22Rv1 (cell line): ENCODE results near the gene SLIT1.

ENCODE experiments used
- H3K27ac ChIP-seq: fragments of 450-650 bp; 2 replicates; pipeline ENCODE4 v1.5.1; 2017
- CTCF ChIP-seq: fragments of 450-650 bp; IDR thresholded peaks from 2 replicates; pipeline ENCODE4 v1.5.1; 2017; ENCODE audit warnings: mild to moderate bottlenecking
- ZFX ChIP-seq: fragments of 450-650 bp; IDR thresholded peaks from 2 replicates; pipeline ENCODE4 v1.6.1; 2017; ENCODE audit warnings: antibody characterized with exemption, borderline replicate concordance

SLIT1 gene

DNA sequence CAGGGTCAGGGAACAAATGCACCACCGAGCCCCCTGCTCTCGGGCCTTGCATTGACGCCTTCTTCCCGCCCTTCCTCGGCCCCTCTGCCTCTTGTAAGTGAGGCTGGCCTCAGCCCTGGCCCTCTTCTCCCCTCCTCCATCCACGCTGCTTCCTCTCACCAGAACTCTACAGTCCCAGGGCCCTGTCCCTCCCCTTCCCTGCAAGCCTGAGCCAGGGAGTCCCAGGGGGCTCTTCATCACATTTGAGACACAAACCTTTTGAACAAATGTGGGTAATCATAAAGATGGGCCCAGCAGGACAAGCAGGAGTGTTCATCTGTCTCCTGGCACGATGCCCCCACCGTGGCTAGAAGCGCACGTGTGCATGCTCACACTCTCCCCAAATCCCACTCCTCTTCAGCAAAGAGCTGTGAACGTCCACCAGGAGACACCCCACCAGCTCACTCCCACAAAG, 57.7 kb downstream of the SLIT1 start:
- TF ChIP-seq CTCF (no peak), ZFX (no peak)

DNA sequence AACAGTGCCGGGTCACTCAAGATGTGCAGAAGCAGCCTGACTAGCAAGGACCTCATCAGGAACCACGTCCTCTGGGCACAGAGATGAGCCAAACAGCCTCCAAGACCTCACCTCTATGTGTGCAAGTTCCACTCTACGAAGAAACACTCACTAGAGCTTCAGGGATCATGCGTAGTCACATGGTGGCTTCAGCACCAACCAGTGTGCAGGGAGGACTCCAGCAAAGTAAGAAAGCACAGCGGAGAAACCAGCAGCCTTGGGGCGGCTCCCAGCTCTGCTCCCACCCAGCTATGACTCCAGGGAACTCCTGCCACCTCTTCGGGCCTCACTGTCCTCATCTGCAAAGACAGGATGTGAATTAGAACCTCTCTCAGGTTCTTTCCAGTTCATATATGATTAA, 58.2 kb downstream of the SLIT1 start:
- TF ChIP-seq ZFX = no peak
- no peak for TF ChIP-seq CTCF
- H3K27ac ChIP-seq = no peak overlapping the region

More for the DNA sequence above, 57.7 kb downstream of the SLIT1 start:
- no peak overlapping the region for H3K27ac ChIP-seq

DNA sequence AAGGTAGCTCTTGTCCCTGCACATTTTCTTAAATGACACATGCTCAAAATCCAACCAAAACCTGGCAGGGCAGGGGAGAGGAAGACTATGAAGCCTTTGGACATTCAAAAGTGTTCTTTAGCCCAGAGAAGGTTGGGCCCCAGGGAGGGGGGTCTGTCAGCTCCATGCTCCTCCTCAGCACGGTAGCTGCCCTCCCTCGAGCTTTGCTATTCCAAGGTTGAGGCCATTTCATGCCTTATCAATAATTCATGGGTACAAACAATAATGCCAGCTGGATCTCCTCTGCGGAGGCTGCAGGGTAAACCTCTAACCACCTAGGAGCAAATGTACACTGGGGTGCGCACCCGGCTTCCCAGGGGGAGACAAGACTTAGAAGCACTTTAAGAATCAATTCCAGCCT, 61.5 kb downstream of the SLIT1 start:
- TF ChIP-seq CTCF (no peak), ZFX (no peak)

DNA sequence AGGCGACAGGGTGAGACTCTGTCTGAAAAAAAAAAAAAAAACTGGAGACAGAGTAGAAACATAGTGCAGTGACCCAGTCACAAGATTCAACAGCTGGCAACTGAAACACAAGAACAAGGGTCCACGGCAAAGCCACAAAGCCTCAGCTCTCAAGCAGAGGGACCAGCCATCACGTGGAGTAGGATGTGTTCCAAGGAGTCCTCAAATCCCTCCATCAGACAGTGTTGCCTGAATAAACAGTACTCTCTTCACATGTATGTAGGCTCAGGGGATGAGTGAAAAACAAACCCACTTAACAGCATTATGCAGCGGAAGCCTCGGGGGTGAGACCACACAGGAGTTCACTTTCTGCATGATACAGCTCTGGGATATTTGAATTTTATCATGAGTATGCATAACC, 62.0 kb downstream of the SLIT1 start:
- no peak overlapping the region for H3K27ac ChIP-seq
- TF ChIP-seq CTCF = no peak
- TF ChIP-seq ZFX = no peak

More for the DNA sequence above, 61.5 kb downstream of the SLIT1 start:
- H3K27ac ChIP-seq = no peak overlapping the region

- H3K27ac ChIP-seq = no peak overlapping the region
- TF ChIP-seq CTCF = no peak
- TF ChIP-seq ZFX = no peak
Observed at GRCh38 chr10:97121041-97121440, 64.7 kb downstream of the SLIT1 start.

DNA sequence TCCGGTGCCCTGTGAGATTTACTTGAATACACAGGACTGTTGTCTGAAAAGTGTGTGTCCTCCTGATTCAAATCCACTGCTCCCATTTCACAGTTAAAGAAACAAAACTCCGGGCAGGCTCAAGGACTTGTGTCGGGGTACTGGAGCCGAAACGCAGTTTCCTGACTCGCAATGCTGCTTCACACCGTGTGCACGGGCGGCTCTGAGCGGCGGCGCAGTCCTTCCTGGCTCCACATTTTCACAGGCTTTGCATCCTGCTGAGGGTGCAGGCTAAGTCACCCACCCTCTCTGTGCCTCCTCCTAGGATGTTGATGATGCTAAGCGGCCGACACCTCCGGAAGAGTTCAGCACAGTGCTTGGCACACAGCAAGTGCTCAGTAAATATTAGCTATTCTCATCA, 65.4 kb downstream of the SLIT1 start:
- TF ChIP-seq CTCF (no peak), ZFX (no peak)
- no peak overlapping the region for H3K27ac ChIP-seq

DNA sequence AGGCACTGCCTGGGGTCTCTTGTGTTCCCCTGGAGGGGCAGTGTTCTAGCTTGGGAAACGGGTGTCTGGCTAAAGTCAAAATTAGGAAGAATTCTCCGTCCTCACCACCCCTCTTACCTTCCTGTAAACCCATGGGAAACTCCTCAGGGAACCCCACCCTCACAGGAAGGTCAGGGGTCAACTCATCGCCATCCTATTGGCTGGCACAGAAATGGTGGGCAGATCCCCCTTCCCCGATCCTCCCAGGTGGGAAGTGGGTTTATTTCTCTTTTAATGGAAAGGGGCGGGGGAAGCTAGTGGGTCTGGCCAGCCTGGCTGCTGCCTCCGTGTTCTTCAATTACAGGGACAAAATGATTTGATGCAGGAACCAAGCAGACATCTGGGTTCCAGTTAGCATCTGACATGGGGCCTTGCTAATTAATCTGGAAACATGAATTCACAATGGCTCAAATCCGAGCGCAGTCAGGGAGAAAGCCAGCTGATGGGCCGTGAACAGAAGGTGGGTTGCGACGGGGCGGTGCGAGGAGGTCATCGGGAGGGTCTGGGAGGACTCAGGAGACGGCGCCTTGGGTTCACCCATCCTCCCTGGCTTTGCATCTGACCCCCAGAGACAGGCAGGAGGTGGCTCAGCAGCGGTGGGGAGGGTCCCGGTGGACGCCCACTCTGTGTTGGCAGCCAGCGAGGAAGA, 66.6 kb downstream of the SLIT1 start:
- no peak overlapping the region for H3K27ac ChIP-seq
- TF ChIP-seq CTCF (no peak), ZFX (no peak)
